SJSA1 (cell line): ENCODE data around the gene RPRD1A. TPM values are rescaled to one million over a fixed set of nuclear protein-coding genes. Genes with fewer than 3 reads are reported as not detected.
"Not testable (repeated sequence)": the region's sequence is repeated elsewhere in the genome, so short reads cannot be mapped to it uniquely, and the experiment has no call there.

ENCODE experiments used
- DNase-seq, 2 experiments: peaks; one replicate each; pipeline ENCODE4 v3.0.0-alpha.2; 2015 to 2020; ENCODE audit warnings: low spot score in 2 of 2, low read depth in 1 of 2
- H3K27ac ChIP-seq: fragments of 250-450 bp; sonication (Bioruptor Pico); 2 replicates; pipeline ENCODE4 v1.5.1; 2020; ENCODE audit warnings: mild to moderate bottlenecking, moderate library complexity
- H3K27me3 ChIP-seq: fragments of 250-450 bp; sonication (Bioruptor Pico); replicated peaks from 2 replicates; pipeline ENCODE4 v1.5.1; 2020; ENCODE audit warnings: mild to moderate bottlenecking, moderate library complexity
- H3K36me3 ChIP-seq: fragments of 250-450 bp; sonication (Bioruptor Pico); 2 replicates; pipeline ENCODE4 v1.5.1; 2020; ENCODE audit warnings: mild to moderate bottlenecking
- H3K4me1 ChIP-seq: fragments of 250-450 bp; sonication (Bioruptor Pico); replicated peaks from 2 replicates; pipeline ENCODE4 v1.6.1; 2021; ENCODE audit warnings: mild to moderate bottlenecking
- H3K4me3 ChIP-seq: fragments of 250-450 bp; sonication (Bioruptor Pico); 2 replicates; pipeline ENCODE4 v1.5.1; 2020; ENCODE audit warnings: mild to moderate bottlenecking
- H3K9me3 ChIP-seq: fragments of 250-450 bp; sonication (Bioruptor Pico); replicated peaks from 2 replicates; pipeline ENCODE4 v1.5.1; 2020; ENCODE audit warnings: mild to moderate bottlenecking
- total RNA-seq: library from RNA; depleted of rRNA; stranded (reverse); fragments of >200 nt; shearing (Covaris generic); gene quantifications from 2 replicates; pipeline ENCODE4 v1.2.3, GENCODE V29; 2014

Gene RPRD1A
- total RNA-seq, 1 experiment from 2014 or later: 36.6 TPM

DNA sequence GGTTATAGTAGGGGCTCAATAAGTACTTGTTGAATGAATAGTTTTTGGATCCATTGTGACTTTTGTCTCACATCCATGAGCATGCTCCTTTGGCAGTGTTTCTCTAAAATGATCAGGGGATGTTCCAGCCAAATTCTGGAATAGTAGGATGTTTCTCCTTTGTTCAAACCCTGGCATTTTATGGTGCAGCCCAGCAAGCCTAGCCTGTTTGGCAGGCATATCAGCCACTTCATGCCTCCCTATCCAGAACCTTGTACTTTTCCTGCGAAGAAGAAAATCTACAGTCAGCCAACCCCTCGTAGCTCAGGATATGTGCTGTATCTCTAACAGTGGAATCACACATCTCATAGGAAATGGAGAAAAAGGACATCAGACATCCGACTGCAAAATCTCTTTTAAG is 27.1 kb upstream of the RPRD1A start:
- H3K9me3 ChIP-seq: no peaks in the 10 kb centered on the region
- no peak for DNase-seq
- H3K27ac ChIP-seq: no peak overlapping the region
- H3K36me3 ChIP-seq: no peaks in the 10 kb centered on the region
- no peak overlapping the region for H3K4me3 ChIP-seq
- H3K4me1 ChIP-seq: no peaks in the 10 kb centered on the region
- H3K27me3 ChIP-seq: no peaks in the 10 kb centered on the region

DNA sequence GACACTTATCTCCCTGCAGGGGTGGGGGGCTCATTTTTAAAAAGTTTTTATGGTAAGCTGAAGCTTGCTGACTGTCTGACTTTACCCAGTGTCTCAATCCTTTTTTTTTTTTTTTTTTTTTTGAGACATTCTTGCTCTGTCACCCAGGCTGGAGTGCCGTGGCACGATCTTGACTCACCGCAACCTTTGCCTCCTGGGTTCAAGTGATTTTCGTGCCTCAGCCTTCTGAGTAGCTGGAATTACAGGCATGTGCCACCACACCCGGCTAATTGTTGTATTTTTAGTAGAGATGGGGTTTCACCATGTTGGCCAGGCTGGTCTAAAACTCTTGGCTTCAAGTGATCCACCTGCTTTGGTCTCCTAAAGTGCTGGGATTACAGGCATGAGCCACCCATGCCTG is 24.8 kb upstream of the RPRD1A start:
- H3K4me1 ChIP-seq, H3K27me3 ChIP-seq, H3K4me3 ChIP-seq, DNase-seq, H3K9me3 ChIP-seq, H3K27ac ChIP-seq, H3K36me3 ChIP-seq: not testable (repeated sequence)

DNA sequence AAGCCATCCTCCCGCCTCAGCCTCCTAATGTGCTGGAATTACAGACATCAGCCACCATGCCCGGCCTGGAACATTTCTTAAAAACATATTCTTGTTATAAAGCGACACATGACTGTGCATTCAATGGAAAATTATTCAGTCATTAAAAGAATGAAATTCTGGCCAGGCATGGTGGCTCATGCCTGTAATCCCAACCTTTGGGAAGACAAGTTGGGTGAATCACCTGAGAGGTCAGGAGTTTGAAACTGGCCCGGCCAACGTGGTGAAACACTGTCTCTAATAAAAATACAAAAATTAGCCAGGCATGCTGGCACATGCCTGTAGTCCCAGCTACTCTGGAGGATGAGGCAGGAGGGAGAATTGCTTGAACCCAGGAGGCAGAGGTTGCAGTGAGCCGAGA is 21.6 kb upstream of the RPRD1A start:
- Histone ChIP-seq H3K27me3 (no peaks in the 10 kb centered on the region), H3K4me1 (no peaks in the 10 kb centered on the region), H3K27ac (no peak overlapping the region), H3K9me3 (no peaks in the 10 kb centered on the region), H3K36me3 (no peaks in the 10 kb centered on the region), H3K4me3 (no peak overlapping the region)
- no peak for DNase-seq

DNA sequence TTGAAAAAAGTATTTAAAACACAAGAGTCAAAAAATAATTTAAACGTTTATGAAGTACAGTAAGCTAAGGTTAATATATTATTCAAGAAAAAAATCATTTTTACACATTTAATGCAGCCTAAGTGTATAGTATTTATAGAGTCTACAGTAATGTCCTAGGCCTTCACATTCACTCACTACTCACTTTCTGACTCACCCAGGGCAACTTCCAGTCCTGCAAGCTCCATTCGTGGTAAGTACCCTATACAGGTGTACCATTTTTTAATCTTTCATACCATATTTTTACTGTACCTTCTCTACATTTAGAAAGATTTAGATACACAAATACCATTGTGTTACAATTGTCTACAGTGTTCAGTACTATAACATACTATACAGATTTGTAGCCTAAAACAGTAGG is 20.9 kb upstream of the RPRD1A start:
- DNase-seq: no peak
- H3K36me3 ChIP-seq: no peaks in the 10 kb centered on the region

GRCh38 chr18:36086186-36086585 is 18.8 kb upstream of the RPRD1A start:
- H3K27ac ChIP-seq: no peak overlapping the region

More for the DNA sequence above, 20.9 kb upstream of the RPRD1A start:
- Histone ChIP-seq H3K4me3 (no peak overlapping the region), H3K4me1 (no peaks in the 10 kb centered on the region), H3K9me3 (no peaks in the 10 kb centered on the region), H3K27me3 (no peaks in the 10 kb centered on the region), H3K27ac (no peak overlapping the region)

DNA sequence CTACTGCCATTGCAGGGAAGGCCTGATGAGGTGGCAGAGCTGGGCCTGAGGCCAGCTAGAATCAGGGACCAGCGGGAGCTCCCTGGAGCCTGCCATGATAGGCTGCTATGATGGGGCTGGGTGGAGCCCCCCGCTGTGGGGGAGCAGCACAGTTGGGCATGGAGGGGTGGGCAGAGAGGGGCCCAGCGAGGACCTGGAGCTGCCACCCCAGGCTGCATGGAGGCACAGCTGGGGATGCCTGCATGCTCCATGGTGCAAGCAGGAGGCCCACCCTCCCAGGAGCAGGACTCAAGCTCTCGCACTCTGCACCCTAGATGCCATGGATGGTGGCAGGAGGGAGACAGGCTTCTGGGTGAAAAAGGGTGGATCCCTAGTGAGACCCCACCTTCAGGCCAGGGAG is 17.8 kb upstream of the RPRD1A start:
- Histone ChIP-seq H3K4me1 (no peaks in the 10 kb centered on the region), H3K4me3 (no peak overlapping the region), H3K9me3 (no peaks in the 10 kb centered on the region), H3K36me3 (no peaks in the 10 kb centered on the region), H3K27ac (no peak overlapping the region), H3K27me3 (no peaks in the 10 kb centered on the region)
- no peak for DNase-seq

More at GRCh38 chr18:36086186-36086585, 18.8 kb upstream of the RPRD1A start:
- Histone ChIP-seq H3K27me3 (no peaks in the 10 kb centered on the region), H3K4me3 (no peak overlapping the region), H3K4me1 (no peaks in the 10 kb centered on the region), H3K36me3 (no peaks in the 10 kb centered on the region), H3K9me3 (no peaks in the 10 kb centered on the region)
- no peak for DNase-seq

DNA sequence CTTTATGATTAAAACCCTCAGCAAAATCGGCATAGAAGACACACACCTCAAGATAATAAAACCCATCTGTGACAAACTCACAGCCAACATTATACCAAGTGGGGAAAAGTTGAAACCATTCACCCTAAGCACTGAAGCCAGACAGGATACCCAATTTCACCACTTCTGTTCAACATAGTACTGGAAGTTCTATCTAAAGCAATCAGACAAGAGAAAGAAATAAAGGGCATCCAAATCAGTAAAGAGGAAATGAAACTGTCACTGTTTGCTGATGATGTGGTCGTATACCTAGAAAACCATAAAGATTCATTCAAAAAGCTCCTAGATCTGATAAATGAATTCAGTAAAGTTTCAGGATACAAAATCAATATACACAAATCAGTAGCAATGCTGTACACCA is 16.4 kb upstream of the RPRD1A start:
- Histone ChIP-seq H3K4me1 (0 out of 2 replicates have a peak, but pooled peaks cover 3% of the 10 kb centered on the region), H3K36me3 (no peaks in the 10 kb centered on the region), H3K9me3 (no peaks in the 10 kb centered on the region), H3K27ac (no peak overlapping the region), H3K27me3 (no peaks in the 10 kb centered on the region), H3K4me3 (no peak overlapping the region)
- DNase-seq: no peak

DNA sequence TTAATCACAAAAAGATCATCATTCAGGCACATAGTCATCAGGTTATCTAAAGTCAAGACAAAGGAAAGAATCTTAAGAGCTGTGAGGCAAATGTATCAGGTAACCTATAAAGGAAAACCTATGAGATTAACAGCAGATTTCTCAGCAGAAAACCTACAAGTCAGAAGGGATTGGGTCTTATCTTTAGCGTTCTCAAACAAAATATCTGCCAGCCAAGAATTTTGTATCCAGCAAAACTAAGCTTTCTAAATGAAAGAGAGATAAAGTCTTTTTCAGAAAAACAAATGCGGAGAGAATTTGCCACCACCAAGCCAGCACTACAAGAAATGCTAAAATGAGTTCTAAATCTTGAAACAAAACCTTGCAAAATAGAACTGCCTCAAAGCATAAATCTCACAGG is 13.8 kb upstream of the RPRD1A start:
- H3K4me1 ChIP-seq, H3K27me3 ChIP-seq, H3K36me3 ChIP-seq, H3K9me3 ChIP-seq, H3K4me3 ChIP-seq, DNase-seq, H3K27ac ChIP-seq: not testable (repeated sequence)

DNA sequence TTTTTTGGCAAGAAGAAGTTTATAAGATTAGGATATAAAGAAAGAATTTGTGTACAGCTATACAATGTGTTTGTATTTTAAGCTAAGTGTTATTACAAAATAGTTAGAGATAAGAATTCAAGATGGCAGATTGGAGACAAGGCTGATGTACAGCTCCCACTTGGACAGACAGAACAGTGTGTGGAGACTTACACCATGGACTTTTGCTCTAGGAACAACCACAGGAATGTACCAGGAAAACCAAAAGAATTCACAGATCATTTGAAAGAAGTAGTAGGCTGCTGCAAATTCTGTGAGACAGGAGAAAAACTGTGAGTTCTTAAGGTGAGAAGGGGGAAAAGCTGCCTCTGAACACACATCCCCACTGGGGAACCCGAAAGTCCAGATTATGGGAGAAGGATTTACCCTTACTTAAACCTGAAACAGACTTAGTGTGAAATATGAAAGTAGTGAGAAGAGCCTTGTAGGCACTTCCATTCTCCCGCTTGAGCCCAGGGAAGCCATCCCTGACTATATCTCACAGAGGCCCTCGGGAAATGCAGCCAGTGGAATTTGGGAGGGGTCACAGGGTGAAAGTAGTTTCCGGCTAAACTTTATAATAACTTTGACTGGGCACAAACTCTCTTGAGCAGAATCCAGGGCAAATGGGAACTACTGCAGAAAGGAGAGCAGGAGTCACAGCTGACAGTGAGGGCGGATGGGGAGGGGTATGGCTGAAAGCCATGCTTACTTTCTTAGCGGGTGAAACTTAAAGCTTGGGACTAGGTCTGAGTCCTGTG is 11.6 kb upstream of the RPRD1A start:
- peaks cover 15% of the 10 kb centered on the region for H3K4me1 ChIP-seq
- H3K27me3 ChIP-seq: no peaks in the 10 kb centered on the region
- no peak overlapping the region for H3K27ac ChIP-seq
- no peak overlapping the region for H3K4me3 ChIP-seq
- no peak for DNase-seq
- H3K36me3 ChIP-seq: no peaks in the 10 kb centered on the region
- H3K9me3 ChIP-seq: no peaks in the 10 kb centered on the region

DNA sequence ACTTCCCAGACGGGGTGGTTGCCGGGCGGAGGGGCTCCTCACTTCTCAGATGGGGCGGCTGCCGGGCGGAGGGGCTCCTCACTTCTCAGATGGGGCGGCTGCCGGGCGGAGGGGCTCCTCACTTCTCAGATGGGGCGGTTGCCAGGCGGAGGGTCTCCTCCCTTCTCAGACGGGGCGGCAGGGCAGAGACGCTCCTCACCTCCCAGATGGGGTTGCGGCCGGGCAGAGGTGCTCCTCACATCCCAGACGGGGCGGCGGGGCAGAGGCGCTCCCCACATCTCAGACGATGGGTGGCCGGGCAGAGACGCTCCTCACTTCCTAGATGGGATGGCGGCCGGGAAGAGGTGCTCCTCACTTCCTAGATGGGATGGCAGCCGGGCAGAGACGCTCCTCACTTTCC is 10.4 kb upstream of the RPRD1A start:
- not testable (repeated sequence) for H3K9me3 ChIP-seq, H3K27ac ChIP-seq, DNase-seq, H3K4me3 ChIP-seq, H3K36me3 ChIP-seq, H3K27me3 ChIP-seq
- peaks cover 21% of the 10 kb centered on the region for H3K4me1 ChIP-seq

- H3K27me3 ChIP-seq: no peaks in the 10 kb centered on the region
- peak in 1 of 2 experiments; percentile 75 for DNase-seq
- H3K4me3 ChIP-seq: no peak overlapping the region
- peaks cover 21% of the 10 kb centered on the region for H3K4me1 ChIP-seq
- H3K9me3 ChIP-seq: no peaks in the 10 kb centered on the region
- H3K36me3 ChIP-seq: no peaks in the 10 kb centered on the region
- peak overlapping the region; percentile 61 for H3K27ac ChIP-seq
Observed at GRCh38 chr18:36075862-36076587, 8.7 kb upstream of the RPRD1A start.

DNA sequence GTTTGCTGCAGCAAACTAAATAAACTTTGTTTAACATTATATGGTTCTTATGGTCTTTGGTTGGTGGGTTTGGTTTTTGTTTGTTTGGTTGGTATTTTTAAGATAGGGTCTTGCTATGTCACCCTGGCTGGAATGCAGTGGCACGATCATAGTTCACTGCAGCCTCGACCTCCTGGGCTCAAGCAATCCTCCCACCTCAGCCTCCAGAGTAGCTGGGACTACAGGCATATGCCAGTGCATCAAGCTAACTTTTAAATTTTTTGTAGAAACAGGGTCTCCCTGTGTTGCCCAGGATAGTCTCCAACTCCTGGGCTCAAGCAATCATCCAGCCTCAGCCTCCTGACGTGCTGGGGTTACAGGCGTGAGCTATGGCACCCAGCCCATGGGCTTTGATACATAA is 7.1 kb upstream of the RPRD1A start:
- Histone ChIP-seq H3K4me1 (peaks cover 21% of the 10 kb centered on the region), H3K4me3 (no peak overlapping the region), H3K27me3 (no peaks in the 10 kb centered on the region), H3K9me3 (no peaks in the 10 kb centered on the region), H3K27ac (no peak overlapping the region), H3K36me3 (no peaks in the 10 kb centered on the region)
- DNase-seq: no peak

GRCh38 chr18:36073676-36074075 is 6.3 kb upstream of the RPRD1A start:
- H3K27ac ChIP-seq: no peak overlapping the region
- no peak overlapping the region for H3K4me3 ChIP-seq
- no peaks in the 10 kb centered on the region for H3K36me3 ChIP-seq
- no peaks in the 10 kb centered on the region for H3K9me3 ChIP-seq
- no peaks in the 10 kb centered on the region for H3K27me3 ChIP-seq
- peaks cover 18% of the 10 kb centered on the region for H3K4me1 ChIP-seq
- DNase-seq: no peak

- not testable (repeated sequence) for H3K4me3 ChIP-seq, H3K27me3 ChIP-seq, H3K36me3 ChIP-seq, H3K27ac ChIP-seq, DNase-seq, H3K9me3 ChIP-seq
- peaks cover 21% of the 10 kb centered on the region for H3K4me1 ChIP-seq
Observed at GRCh38 chr18:36072406-36072805, 5.0 kb upstream of the RPRD1A start.
